T-helper 1 cell treated with Interleukin-12 subunit alpha and Interleukin-12 subunit beta and Interleukin-4 antibody, amounts not matched to agents 30 ng/mL and 1 ng/mL, for 36 hours (primary cell): ENCODE results near the gene IL3RA. TPM values are rescaled to one million over a fixed set of nuclear protein-coding genes. Genes with fewer than 3 reads are reported as not detected.
"Not testable (repeated sequence)": the region's sequence is repeated elsewhere in the genome, so short reads cannot be mapped to it uniquely, and the experiment has no call there.

Experiments used
- intact Hi-C: fragments of 100-400 bp; cut with micrococcal nuclease; formaldehyde crosslinking; loops from one replicate; pipeline ENCODE4 v1.15.1; 2024
- total RNA-seq: library from RNA; stranded (reverse); gene quantifications from 2 replicates; pipeline ENCODE4 v1.2.3, GENCODE V29; 2022

Gene IL3RA
- total RNA-seq, 1 donor from 2014 or later: 18.9 TPM

DNA sequence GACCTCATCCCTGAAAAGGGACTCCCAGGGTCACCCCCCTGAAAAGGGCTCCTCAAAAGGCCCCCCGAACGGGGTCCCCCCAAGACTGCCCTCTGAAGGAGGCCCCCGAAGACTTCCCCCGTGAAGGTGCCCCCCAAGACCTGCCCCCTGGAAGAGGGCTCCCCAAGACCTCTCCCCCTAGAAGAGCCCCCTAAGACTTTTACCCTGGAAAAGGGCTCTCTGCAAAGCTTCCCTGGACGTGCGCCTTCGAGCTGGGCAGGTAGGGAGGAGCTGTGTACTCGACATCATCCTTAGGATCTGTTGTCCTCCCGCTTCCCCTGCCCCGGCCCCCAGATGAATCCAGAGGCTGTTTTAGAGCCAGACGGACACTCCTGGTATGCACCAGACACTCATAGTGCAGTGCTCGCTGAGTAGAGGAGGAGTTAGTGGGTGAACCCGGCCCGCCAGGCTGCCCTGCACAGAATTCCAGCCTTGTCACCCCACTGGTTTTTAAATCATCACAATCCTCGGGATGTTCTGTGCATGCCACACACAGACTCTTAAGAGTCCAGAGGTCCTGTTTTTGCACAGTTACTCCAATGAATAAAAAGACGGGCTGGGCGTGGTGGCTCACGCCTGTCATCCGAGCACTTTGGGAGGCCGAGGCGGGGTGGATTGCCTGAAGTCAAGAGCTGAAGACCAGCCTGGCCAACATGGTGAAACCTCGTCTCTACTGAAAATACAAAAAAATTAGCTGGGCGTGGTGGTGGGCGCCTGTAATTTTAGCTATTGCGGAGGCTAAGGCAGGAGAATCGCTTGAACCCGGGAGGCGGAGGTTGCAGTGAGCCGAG, 61.1 kb downstream of the IL3RA start:
- intact Hi-C loops: no loop called here

DNA sequence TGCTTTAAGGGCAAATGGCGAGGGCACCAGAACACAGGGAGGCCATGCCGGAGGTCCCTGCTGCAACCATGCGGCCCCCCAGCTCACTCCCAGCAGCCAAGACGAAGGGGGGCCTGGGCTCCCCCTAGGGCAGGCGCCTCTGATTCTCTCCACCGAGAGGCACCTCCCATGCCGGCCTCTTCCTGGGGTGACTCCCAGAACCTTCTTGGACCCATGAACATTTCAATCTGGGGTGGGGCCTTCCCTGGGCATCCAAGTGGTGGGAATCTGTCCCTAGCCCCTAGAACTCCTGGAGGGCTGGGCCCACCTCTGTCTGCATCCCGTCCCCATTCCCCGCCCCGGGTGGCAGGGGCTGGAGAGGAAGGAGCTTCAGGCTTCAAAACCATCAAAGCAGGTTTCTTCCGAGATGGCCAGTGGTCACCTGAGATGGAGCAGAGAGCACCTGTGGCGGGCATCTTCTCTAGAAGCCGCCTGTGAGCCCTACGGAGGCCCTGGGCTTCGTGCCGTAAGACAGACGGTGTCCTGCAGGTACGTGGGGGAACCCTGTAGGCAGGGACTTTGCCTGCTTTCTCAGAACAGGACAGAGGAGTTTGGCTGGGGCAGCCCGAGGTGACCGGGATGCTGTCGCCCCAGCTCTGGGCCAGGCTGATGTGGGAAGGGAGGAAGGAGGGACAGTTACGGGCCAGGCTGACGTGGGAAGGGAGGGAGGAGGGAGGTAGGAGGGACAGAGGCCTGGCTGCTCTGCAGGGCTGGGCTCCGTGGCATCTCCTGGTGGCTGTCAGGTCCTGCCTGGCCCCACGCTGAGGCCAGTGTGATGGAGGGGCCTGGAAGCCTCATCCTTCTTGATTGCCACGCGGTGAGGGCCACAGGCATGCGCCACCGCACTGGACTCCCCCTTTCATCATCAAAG, 62.1 kb downstream of the IL3RA start:
- intact Hi-C loops: no loop called here

DNA sequence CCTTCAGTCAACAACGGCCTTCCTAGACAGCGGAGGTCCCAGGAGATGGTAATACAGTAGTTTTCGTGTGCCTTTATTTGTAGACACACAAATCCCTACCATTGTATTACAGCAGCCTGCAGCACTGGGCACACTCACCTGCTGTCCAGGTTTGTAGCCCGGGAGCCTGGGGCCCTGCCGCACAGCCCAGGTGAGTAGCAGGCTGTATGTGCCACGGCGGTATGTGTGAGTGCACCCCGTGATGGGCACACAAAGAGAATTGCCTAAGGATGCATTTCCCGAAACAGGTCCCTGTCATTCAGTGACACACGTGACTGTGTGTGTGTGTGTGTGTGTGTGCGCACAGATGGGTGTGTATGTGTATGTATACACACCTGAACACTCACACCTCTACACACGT, 63.5 kb downstream of the IL3RA start:
- intact Hi-C loops: no loop called here

DNA sequence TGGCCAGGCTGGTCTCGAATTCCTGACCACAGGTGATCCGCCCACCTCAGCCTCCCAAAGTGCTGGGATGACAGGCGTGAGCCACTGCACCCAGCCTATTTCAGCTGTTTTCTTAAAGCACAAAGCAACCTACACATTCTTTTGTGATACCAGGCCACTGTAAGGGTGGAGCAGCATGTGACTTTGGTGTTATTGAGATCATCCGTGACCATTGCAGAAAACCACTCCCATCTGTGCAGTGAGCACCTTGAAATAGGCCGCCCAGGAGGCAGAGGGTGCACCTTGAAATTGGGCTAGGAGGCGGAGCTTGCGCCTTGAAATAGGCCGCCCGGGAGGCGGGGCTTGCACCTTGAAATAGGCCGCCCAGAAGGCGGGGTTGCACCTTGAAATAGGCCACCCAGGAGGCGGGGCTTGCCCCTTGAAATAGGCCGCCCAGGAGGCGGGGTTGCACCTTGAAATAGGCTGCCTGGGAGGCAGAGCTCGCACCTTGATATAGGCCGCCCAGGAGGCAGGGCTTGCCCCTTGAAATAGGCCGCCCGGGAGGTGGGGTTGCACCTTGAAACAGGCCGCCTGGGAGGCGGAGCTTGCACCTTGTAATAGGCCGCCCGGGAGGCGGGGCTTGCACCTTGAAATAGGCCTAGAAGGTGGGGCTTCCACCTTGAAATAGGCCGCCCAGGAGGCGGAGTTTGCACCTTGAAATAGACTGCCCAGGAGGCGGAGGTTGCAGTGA, 64.3 kb downstream of the IL3RA start:
- intact Hi-C loops: no loop called here

DNA sequence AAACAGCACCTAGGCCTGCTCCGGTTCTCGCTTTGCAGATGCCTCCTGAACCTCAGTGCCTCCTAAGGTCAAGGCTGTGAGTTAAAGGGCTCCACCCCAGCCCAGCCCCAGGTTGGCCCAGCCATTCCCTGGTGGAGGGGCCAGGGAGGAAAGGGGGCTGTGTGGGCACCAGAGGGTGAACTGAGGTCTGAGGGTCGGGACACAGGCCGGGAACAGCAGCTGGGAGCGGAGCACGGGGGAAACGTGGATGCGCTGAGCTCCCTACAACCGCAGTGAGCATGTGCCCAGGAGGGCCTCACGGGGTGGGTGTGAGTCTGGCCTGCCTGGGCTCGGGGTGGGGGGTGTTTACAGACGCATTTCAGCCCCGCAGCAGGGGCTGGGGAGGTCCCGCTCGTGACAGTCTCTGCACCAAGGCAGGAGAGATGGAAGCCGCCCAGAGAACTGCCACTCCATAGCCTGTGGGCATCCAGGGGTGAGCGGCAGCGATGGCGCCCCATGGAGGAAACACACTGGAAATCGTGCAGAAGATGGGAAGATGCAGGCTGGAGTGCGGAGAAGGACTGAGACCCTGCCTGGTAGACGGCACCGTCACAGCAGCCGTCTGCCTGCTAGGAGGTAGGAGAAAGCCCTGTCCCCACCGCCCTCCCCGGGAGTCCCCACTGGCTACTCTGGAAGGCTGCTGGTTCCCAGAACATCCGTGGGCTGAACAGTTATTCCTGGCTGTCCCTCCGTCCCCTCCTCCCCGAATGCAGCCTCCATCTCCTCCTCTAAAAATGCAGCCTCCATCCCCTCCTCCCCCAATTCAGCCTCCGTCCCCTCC, 65.2 kb downstream of the IL3RA start:
- intact Hi-C loops: no loop called here

DNA sequence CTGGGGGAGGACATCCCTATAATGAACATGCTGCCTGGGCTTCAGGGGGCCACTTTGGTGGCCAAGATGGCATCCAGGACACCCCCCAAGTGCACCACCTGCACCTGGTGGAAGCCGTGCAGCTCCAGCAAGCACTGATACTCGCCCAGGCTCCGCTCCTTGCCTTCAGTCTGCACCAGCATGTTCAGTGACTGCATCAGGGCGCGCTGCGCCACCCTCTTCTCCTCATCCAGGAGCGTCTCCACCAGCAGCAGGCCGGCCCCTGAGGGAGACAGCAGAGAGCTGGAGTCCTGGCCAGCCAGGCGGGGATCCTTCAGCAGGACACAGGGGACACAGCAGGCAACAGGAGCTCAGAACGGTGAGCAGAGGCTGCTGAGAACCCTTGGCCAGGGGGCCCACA, 66.6 kb downstream of the IL3RA start:
- intact Hi-C loops: no loop called here

DNA sequence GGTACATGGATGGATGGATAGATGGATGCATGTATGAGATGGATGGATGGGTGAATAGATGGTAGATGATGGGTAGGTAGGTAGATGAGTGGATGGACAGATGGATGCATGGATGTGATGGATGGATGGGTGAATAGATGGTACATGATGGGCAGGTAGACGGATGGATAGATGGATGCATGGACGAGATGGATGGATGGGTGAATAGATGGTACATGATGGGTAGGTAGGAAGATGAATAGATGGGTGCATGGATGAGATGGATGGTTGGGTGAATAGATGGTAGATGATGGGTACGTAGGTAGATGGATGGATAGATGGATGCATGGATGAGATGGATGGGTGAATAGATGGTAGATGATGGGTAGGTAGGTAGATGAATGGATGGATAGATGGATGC, 67.3 kb downstream of the IL3RA start:
- intact Hi-C loops: not testable (repeated sequence)

DNA sequence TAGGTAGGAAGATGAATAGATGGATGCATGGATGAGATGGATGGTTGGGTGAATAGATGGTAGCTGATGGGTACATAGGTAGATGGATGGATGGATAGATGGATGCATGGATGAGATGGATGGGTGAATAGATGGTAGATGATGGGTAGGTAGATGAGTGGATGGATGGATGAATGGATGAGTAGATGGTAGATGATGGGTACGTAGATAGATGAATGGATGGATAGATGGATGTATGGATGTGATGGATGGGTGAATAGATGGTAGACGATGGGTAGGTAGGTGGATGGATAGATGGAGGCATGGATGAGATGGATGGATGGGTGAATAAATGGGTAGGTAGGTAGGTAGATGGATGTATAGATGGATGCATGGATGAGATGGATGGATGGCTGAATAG, 69.2 kb downstream of the IL3RA start:
- intact Hi-C loops: not testable (repeated sequence)

DNA sequence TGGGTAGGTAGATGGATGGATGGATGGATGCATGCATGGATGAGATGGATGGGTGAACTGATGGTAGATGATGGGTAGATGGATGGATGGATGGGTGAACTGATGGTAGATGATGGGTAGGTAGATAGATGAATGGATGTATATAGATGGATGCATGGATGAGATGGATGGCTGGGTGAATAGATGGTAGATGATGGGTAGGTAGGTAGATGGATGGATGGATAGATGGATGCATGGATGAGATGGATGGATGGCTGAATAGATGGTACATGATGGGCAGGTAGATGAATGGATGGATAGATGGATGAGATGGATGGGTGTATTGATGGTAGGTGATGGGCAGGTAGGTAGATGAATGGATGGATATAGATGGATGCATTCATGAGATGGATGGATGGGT, 70.5 kb downstream of the IL3RA start:
- intact Hi-C loops: no loop called here

DNA sequence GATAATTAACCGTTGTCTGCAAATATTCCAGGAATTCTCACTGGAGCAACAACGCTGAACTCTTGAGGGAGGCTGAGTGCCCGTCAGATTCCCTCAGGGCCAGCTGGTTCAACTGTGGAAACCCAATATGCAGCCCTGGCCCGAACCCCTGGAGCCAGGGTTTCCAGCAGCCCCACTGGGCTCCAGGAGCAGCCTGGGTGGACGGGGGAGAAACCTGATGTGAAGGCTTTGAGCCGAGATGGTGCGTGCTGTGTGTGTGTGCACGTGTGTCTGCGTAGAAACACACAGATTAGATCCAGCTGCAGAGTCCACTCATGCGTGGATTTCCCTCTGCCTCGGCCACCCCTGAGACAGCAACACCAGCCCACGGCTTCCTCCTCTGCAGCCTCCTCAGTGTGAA, 74.7 kb downstream of the IL3RA start:
- intact Hi-C loops: no loop called here

DNA sequence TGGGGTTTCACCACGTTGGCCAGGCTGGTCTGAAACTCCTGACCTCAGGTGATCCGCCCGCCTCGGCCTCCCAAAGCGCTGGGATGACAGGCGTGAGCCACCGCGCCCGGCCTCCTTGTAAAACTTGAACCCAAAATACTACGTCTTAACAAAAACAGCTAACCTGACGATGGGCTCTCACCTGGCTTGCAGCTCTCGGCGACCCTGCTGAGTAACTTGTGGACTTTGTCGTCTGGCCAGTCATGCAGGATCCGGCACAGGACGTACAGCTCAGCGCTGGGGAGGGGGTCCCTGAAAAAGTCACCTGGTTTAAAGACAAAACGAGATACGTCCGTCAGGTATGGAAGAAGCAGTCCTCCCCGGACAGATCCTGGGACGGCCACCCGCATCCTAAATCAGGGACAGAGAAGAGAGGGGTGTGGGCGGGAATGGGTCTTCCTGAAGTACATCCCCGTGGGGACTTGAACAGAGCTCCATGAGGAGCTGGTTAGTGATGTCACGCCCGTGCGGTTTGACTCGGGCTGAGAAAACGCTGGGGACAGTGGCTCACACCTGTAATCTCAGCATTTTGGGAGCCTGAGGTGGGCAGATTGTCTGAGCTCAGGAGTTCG, 76.1 kb downstream of the IL3RA start:
- intact Hi-C loops: no loop called here

DNA sequence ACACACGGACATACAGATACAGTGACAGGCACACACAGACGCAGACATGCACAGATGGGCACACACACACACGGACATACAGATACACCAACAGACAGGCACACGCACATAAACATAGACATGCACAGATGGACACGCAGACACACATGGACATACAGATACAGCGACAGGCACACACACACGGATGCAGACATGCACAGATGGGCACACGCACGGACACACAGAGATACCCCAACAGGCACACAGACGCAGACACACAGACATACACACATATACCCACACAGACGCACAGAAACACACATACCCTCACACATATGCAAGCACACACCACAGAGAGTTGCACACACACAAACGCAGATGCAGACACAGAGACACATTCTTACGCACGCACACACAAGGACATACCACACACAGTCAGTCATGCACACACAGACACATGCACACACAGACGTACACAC, 79.8 kb downstream of the IL3RA start:
- intact Hi-C loops: no loop called here

DNA sequence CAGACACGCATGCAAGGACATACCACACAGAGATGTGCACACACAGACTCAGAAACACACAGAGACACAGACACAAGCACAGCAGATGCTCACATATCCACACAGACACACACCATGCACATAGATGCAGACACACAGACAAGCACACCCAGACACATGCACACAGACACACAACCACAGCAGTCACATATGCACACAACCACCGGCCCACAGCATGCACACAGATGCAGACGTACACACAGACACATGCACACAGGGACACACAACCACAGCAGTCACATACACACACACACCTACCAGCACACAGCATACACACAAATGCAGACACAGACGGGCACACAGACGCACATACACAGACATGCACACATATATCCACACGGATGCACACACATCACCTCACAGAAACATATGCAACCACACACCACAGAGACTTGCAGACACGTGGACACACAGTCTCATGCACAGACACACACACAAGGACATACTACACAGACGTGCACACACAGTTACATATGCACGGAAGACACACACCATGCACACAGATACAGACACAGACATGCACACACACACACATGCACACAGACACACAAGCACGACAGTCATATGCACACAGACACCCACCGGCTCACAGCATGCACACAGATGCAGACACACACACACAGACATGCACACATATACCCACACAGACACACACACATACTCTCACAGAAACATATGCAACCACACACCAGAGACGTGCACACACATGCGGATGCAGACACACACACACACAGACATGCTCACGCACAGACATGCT, 80.6 kb downstream of the IL3RA start:
- intact Hi-C loops: no loop called here

DNA sequence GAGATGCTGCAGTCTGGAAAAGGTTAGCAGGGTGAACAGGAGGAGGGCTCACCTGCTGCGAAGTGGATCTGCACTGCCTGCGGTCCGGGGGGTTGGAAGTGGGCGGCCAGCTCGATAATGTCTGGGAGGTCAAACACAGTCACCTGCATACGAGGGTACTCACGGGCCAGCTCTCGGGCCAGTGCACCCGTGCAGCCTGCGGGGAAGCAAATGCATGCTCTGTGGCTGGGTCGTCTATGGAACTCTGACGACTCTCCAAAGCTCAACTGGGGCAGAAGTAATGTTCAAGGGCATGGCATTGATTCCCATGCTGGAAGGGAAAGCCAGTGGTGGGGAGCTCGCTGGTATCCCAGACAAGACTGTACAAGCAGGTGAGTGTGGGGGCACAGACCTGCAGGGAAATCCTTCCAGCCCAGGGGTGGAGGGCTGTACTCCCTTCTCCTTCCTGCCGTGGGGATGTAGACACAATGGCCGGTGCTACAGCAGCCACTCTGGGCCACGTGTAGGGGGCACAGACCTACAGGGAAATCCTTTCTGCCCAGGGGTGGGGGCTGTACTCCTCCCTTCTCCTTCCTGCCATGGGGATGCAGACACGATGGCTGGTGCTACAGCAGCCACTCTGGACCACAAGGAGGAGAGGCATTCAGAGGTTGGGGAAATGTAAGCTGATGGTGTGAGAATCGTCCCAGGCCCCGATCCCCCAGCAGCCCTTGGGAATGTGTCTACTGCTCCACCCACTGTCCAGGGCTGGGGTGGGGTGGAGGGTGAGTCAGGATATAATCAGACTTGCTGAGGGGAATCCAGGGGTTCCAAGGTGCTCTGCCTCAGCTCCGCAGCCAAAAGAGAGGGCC, 81.6 kb downstream of the IL3RA start:
- intact Hi-C loops: no loop called here

DNA sequence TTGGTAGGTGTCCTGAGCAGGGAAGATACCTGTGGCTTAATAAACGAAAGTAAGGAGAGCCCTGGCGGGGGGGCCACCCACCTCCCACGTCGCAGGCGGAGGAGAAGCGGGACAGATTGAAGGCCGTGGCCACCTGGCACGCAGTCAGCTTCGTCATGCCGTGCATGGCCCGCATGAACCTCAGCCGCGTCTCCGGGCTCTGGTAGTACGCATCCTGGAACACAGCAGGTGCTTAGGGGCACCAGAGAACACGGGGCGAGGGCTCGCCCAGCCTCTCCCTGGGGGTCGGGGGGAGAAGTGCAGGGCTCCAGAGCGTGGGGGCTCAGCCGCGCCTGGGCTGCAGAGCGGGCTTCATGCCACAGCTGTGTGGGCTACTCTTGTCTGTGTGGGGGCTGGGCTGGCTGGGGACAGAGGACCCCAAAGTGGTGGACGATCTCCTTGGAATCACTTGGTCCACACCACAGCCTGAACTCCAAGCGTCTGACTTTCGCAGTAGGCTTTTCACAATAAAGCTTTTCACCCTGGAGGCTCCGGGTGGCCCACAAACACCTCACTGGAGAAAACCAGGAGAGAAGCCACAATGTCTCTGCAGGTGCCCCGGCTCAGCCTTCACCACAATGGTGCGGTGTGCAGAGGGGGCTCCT, 82.4 kb downstream of the IL3RA start:
- intact Hi-C loops: no loop called here

DNA sequence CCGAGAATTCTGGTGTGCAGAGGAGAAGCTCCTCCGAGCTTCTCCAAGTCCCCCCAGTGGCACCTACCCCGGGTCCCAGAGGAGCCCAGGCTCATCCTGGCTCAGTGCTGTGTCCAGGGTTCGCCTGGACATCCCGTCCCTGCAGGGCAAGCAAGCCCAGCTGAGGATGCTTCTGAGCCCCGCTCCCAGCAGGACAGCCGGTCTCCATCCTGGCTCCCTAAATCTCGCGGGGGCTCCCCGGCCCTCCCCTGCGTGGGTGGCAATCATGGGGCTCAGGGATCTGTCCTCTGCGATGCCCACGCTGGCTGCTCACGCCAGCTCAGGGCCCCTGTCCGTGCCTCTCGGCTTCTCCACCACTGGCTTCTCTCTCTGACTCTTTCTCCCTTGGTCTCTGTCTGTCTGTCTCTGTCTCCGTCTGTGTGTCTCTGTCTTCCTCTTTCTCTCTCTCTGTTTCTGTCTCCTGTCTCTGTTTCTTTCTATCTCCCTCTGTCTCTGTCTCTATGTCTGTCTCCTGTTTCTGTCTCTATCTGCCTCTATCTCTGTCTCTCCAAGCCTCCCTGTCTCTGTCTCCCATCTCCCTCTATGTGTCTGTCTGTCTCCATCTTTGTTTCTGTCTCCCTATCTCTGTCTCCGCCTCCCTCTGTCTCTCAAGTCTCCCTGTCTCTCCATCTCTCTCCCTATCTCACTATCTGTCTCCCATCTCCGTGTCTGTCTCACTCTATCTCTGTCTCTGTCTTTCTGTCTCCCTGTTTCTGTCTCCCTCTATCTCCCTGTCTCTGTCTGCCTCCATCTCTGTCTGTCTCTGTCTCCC, 83.2 kb downstream of the IL3RA start:
- intact Hi-C loops: loop anchor here (10.0 kb wide), 1 partner anchor 495 kb away; no protein-coding TSS in a partner anchor

DNA sequence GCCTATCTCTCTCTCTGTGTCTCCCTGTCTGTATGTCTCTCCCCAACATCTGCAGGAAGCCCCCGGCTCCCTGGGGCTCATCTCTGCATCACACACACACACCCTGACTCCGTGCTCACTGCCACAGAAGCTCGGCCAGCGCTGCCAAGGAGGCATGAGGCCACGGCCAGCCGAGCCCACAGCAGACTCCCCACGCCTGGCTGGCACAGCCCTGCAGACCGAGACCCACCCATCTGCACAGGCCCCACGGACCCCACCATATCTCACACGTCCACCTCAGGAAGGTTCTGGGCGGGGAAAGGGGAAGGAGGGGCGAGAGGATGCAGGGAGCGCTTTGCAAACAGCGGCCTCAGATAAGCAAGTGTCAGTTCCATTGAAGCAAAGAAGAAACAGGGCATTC, 83.8 kb downstream of the IL3RA start:
- intact Hi-C loops: loop anchor here (10.0 kb wide), 1 partner anchor 496 kb away; no protein-coding TSS in a partner anchor
